Activated naive CD8-positive, alpha-beta T cell treated with anti-CD3 and anti-CD28 coated beads, Interleukin-2, amount 50 U/mL, for 24 hours (primary cell): ENCODE data around the gene NR3C1.

Experiments used
- ATAC-seq: fragments of 150-1000 bp; cut with Tn5 transposase; one replicate; pipeline ENCODE4 v1.10.0; 2021
- DNase-seq: peaks from one replicate; pipeline ENCODE4 v3.0.0; 2021
- H3K27ac Mint-ChIP-seq: one replicate; pipeline ENCODE4 v1.8.0; 2021; ENCODE audit warnings: mild to moderate bottlenecking, mixed read lengths
- H3K27me3 Mint-ChIP-seq: one replicate; pipeline ENCODE4 v1.8.0; 2021; ENCODE audit warnings: mixed read lengths
- H3K36me3 Mint-ChIP-seq: one replicate; pipeline ENCODE4 v1.8.0; 2021; ENCODE audit warnings: low read depth, mixed read lengths
- H3K4me1 Mint-ChIP-seq: one replicate; pipeline ENCODE4 v1.8.0; 2021; ENCODE audit warnings: mixed read lengths
- H3K4me3 Mint-ChIP-seq: one replicate; pipeline ENCODE4 v1.8.0; 2021; ENCODE audit warnings: mild to moderate bottlenecking, moderate library complexity, mixed read lengths
- H3K9me3 Mint-ChIP-seq: one replicate; pipeline ENCODE4 v1.8.0; 2021; ENCODE audit warnings: mixed read lengths

The NR3C1 gene

DNA sequence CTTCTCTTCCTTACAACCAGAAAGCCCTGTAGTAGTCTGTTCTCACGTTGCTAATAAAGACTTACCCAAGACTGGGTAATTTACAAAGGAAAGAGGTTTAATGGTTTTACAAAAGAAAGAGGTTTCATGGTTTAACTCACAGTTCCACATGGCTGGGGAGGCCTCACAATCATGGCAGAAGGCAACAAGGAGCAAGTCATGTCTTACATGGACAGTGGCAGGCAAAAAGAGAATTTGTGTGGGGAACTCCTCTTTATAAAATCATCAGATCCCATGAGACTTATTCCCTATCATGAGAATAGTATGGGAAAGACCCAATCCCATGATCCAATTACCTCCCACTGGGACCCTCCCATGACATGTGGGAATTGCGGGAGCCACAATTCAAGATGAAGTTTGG lies 164.9 kb downstream of the NR3C1 start:
- Mint-ChIP-seq H3K4me3 (no peak overlapping the region), H3K4me1 (no peaks in the 10 kb centered on the region)

DNA sequence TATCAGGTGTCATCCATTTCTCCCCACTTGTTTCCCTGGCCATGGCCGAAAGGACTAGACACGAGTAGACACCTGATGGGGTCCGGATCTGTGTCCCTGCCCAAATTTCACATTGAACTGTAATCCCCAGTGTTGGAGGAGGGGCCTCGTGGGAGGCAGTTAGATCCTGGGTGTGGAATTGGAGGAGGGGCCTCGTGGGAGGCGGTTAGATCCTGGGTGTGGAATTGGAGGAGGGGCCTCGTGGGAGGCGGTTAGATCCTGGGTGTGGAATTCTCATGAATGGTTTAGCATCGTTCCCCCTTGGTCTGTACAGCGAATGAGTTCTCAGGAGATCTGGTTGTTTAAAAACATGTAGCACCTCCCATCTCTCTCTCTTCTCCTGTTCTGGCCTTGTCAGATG lies 165.8 kb downstream of the NR3C1 start:
- no peak overlapping the region for H3K27ac Mint-ChIP-seq
- DNase-seq (no peak), ATAC-seq (no peak)
- no peaks in the 10 kb centered on the region for H3K36me3 Mint-ChIP-seq
- no peaks in the 10 kb centered on the region for H3K4me1 Mint-ChIP-seq
- H3K27me3 Mint-ChIP-seq = no peaks in the 10 kb centered on the region
- H3K4me3 Mint-ChIP-seq = no peak overlapping the region
- no peaks in the 10 kb centered on the region for H3K9me3 Mint-ChIP-seq

More for the DNA sequence above, 164.9 kb downstream of the NR3C1 start:
- Mint-ChIP-seq H3K36me3 (no peaks in the 10 kb centered on the region), H3K27ac (no peak overlapping the region), H3K9me3 (no peaks in the 10 kb centered on the region), H3K27me3 (no peaks in the 10 kb centered on the region)
- DNase-seq (no peak), ATAC-seq (no peak)

DNA sequence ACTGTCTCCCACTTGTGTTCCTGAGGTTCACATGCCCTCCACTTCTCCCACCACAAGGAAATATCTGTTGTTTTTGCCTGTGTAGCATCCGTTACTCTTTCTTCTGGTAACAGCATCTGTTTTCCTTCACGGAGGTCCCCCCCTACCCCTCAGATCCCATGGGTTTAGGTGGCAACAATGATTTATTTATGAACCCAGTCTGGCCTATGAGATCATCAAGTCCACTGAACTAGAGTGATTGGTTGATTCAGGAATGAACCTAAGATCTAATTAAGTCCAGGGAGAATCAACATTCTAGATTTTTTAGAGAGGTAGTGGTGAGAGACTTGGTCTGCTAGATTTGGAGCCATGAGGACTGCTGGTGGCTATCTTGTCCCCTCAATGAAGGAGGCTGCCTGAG lies 166.8 kb downstream of the NR3C1 start:
- no peak for DNase-seq
- ATAC-seq = no peak
- no peak overlapping the region for H3K4me3 Mint-ChIP-seq
- H3K4me1 Mint-ChIP-seq = peaks cover 3% of the 10 kb centered on the region
- no peaks in the 10 kb centered on the region for H3K27me3 Mint-ChIP-seq
- H3K36me3 Mint-ChIP-seq = no peaks in the 10 kb centered on the region
- H3K9me3 Mint-ChIP-seq = no peaks in the 10 kb centered on the region
- no peak overlapping the region for H3K27ac Mint-ChIP-seq

DNA sequence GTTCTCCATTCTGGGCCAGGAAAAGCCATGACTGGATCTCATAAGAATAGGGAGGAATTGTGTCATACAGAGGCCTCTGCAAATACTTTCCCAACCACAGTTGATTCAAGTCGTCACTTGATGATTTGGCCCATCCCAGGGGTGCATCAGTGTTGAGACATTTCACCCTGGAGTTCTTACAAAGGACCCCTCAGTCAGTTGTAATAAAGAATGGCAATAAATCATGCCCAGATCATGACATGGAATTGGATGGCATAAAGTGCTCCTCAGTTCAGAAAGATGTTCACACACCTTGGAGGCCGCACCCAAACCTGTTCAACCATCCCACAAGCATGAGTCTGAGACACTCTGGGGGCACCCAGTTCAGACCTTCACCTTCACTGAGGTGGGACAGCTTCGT lies 168.1 kb downstream of the NR3C1 start:
- H3K27me3 Mint-ChIP-seq = no peaks in the 10 kb centered on the region
- no peaks in the 10 kb centered on the region for H3K9me3 Mint-ChIP-seq

DNA sequence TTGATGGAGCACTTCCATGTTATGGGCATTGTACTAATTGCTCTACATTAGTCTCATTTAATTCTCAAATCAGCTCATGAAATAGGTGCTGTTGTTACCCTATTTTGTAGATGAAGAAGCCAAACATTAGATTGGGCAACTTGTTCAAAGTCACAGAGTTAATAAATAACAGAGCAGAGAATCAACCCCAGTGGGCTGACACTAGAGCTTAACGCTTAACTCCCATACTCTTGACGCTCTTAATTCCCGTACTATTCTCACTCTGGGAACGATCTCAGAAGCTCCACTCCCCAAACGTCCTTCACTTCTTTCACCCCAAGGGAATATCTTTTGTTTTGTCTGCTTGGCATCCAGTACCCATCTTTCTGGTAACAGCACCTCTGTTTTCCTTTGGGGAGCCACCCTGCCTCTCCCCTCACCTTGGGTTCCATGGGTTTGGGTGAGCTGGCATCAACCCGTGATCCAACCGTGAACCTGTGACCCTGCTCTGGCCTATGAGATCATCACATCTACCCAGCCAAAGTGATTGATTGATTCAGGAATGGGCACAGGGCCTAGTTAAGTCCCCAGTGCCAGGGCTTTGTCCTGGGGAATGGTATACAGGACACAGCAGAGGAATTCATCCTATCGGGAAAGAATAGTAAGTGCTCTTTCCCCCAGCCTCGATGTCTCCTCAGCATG lies 169.2 kb downstream of the NR3C1 start:
- no peak overlapping the region for H3K4me3 Mint-ChIP-seq
- no peaks in the 10 kb centered on the region for H3K36me3 Mint-ChIP-seq
- ATAC-seq (no peak), DNase-seq (no peak)
- H3K4me1 Mint-ChIP-seq = peaks cover 22% of the 10 kb centered on the region
- no peaks in the 10 kb centered on the region for H3K9me3 Mint-ChIP-seq
- H3K27ac Mint-ChIP-seq = no peak overlapping the region
- no peaks in the 10 kb centered on the region for H3K27me3 Mint-ChIP-seq

More for the DNA sequence above, 168.1 kb downstream of the NR3C1 start:
- ATAC-seq (no peak), DNase-seq (no peak)
- Mint-ChIP-seq H3K27ac (no peak overlapping the region), H3K4me3 (no peak overlapping the region), H3K4me1 (peaks cover 11% of the 10 kb centered on the region), H3K36me3 (no peaks in the 10 kb centered on the region)

DNA sequence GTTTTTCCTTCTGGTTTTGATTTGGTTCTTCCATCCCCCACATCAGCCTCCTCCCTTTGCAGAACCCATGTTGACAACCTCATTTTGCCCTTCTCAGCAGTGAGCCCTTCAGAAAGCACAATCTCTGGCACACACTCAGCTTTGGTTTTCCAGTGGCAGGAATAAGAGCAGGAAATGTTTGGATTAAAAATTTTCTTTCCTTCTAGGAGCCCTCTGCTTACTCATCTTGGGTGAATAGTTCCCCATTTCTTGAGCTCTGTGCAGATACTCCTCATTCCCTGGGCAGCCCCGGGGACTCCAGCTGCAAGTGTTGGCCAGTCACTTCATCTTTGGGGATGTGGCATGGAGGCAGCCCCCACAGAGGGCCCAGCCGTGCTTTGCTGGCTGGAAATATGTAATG lies 170.5 kb downstream of the NR3C1 start:
- ATAC-seq = no peak
- no peak overlapping the region for H3K4me3 Mint-ChIP-seq
- no peaks in the 10 kb centered on the region for H3K27me3 Mint-ChIP-seq
- H3K9me3 Mint-ChIP-seq = no peaks in the 10 kb centered on the region
- H3K4me1 Mint-ChIP-seq = peaks cover 35% of the 10 kb centered on the region
- H3K36me3 Mint-ChIP-seq = no peaks in the 10 kb centered on the region
- H3K27ac Mint-ChIP-seq = no peak overlapping the region
- no peak for DNase-seq

DNA sequence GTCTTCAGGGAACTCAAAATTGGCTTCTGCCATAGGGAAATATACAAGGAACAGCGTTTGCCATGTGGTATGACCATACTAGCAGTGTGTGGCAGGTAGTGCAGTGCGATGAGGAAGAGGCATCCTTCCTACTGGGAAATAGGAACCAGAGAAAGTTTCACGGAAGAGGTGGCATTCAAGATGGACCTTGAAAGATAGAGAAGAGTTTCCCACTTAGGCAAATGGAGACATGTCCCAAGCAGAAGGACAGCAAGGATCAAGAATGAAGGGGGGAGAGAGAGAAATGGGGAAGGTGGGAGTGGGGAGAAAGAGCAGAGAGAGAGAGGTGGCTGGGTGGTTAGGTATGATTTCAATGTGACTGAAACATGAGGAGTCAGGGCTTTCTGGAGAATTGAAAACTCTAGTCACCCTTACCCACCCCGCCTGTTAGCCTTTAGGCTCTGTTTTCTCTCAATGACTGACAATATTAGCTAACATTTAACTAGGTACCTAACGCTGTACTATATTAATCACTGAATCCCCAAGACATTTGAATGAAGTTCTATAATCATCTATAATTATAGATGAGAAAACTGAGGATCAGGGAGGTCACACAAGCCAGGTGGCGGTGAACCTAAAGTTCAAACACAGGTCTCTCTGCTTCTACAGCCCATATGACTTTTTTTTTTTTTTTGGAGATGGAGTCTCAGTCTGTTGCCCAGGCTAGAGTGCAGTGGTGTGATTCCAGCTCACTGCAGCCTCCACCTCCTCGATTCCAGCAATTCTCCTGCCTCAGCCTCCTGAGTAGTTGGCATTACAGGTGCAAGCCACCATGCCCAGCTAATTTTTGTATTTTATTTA lies 171.3 kb downstream of the NR3C1 start:
- Mint-ChIP-seq H3K4me3 (no peak overlapping the region), H3K27ac (no peak overlapping the region), H3K4me1 (peaks cover 38% of the 10 kb centered on the region), H3K27me3 (no peaks in the 10 kb centered on the region), H3K9me3 (no peaks in the 10 kb centered on the region), H3K36me3 (no peaks in the 10 kb centered on the region)
- ATAC-seq = no peak
- no peak for DNase-seq

DNA sequence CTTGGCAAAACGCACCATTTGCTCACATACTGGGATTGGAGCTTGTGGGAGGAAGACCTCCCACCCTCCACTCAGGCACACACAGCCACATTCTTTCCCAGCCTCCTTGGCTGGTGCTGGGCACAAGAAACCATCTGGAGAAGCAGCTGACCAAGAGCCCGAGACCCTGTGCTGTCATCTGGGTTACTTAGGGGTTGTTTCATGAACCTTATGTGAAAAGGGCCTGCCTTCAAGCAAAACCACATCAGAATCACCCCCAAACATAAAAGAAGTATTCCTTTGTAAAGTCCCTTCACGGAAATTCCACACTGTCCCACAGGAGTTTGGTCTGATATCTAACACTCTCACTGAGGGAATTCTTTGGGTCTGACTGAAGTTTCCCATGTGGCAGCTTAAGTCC lies 172.1 kb downstream of the NR3C1 start:
- H3K27ac Mint-ChIP-seq = no peak overlapping the region
- H3K9me3 Mint-ChIP-seq = no peaks in the 10 kb centered on the region
- peaks cover 38% of the 10 kb centered on the region for H3K4me1 Mint-ChIP-seq
- no peak for DNase-seq
- H3K4me3 Mint-ChIP-seq = no peak overlapping the region
- no peaks in the 10 kb centered on the region for H3K36me3 Mint-ChIP-seq
- ATAC-seq = no peak
- no peaks in the 10 kb centered on the region for H3K27me3 Mint-ChIP-seq

DNA sequence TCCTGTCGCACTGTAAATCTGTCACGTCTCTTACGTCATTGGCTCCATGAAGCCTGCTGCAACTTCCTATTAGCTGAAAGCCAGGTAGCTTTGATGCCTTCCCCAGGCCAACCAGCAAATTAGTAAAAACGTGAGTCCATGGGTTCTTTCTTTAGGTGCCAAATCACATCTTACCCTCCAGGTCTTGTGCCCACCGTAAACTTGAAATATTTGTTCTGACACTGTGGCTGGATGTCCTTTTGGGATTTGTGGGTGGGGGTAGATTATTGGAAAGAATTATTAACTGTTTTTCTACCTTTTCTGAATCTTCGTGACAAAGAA lies 172.8 kb downstream of the NR3C1 start:
- no peaks in the 10 kb centered on the region for H3K36me3 Mint-ChIP-seq
- peak overlapping the region; percentile 33 for H3K27ac Mint-ChIP-seq
- no peaks in the 10 kb centered on the region for H3K27me3 Mint-ChIP-seq
- DNase-seq (no peak), ATAC-seq (no peak)
- H3K4me3 Mint-ChIP-seq = no peak overlapping the region
- H3K9me3 Mint-ChIP-seq = no peaks in the 10 kb centered on the region
- H3K4me1 Mint-ChIP-seq = peaks cover 38% of the 10 kb centered on the region

DNA sequence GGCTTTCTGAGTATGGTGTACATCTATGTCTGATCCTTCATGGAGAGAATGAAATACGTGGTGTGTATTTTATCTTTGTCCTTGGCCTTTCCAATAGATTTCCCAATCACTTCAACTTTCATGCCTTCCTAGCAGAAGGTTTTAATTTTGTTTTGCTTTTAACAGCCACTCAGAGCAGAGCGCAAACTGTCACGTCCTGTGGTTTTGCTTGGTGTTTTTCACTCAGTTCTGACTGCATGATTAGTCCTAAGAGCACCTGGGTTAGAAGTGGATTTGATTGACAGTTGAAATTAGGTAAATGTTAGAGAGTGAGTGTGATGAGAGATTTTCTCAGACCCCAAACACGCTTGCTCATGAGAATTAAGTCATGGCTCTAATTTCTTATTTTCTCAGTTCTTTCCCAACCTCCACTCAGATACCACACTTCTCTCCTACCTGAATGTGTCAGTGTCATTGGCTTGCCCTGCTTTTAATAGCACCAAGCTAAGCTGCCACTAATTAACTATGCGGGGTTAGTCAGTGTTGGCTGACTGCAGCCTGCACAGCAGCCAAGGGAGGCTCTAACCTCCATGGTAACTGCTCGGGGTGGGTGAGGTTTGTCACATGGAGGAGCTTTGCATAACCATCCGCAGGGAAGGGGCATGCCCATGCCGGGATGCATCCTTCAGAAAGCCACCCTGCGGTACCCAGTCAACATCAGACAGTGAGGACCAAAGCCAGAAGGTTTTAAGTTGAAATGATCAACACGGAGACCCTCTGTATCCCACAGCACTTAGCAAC lies 173.4 kb downstream of the NR3C1 start:
- ATAC-seq (peak; percentile 86), DNase-seq (peak; percentile 44)
- H3K4me3 Mint-ChIP-seq = peak overlapping the region; percentile 66
- no peaks in the 10 kb centered on the region for H3K27me3 Mint-ChIP-seq
- no peaks in the 10 kb centered on the region for H3K36me3 Mint-ChIP-seq
- peaks cover 38% of the 10 kb centered on the region for H3K4me1 Mint-ChIP-seq
- H3K9me3 Mint-ChIP-seq = no peaks in the 10 kb centered on the region
- H3K27ac Mint-ChIP-seq = peak overlapping the region; percentile 90

DNA sequence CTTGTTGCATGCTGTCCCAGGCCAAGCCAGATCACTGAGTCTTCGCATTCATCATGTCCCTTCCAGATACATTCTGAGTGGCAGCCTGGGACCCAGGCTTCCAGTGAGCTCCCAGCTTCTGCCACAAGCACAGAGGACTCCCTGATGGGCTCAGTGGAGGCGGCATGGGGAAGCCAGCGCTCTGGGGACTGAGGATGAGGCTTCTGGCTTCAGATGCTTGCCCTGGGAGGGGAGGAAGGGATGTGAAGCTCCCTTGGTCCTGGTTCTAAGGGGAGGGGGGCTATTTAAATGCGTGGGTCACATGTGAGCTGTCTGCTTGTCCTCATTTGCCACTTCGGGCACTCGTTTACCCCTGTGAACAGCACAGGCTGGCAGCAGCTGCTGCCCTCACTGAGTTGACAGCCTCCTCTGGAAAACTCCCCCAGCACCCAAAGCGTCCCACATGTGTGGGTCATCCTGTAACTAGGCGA lies 174.0 kb downstream of the NR3C1 start:
- no peak for DNase-seq
- Mint-ChIP-seq H3K27me3 (no peaks in the 10 kb centered on the region), H3K36me3 (no peaks in the 10 kb centered on the region), H3K4me3 (peak overlapping the region; percentile 66), H3K4me1 (peaks cover 41% of the 10 kb centered on the region), H3K27ac (peak overlapping the region; percentile 90), H3K9me3 (no peaks in the 10 kb centered on the region)
- peak; percentile 45 for ATAC-seq

DNA sequence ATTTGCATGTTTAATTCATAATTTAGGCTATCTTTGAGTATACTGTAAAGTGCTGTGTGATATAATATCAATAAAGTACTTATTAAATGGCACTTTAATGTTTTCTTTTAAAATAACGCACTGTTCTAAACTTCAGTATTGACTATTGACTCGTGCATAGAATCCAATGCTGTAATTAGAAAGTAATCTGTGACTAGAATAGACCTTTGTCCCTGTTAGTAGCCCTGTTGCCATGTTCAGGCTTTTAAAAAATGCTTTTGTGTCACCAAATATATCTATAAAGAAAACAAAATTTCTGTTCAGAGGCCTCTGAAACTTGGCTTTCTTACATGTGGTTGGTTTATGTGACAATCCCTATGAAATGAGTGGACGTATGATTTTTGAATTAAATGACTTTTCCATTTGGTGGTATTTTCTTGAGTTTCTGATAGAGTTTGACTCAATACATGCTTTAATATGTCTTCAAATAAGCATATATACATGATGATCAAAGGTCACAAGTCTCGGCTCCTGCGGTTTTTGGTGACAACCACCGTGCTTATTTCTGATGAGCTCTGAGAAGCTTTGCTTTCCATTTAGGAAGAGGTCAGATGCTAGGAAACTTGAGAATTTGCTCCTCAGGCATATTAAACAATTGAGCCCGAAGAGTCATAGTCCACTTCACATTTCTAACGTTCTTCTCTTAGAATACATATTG lies 174.7 kb downstream of the NR3C1 start:
- no peaks in the 10 kb centered on the region for H3K9me3 Mint-ChIP-seq
- H3K36me3 Mint-ChIP-seq = no peaks in the 10 kb centered on the region
- peaks cover 48% of the 10 kb centered on the region for H3K4me1 Mint-ChIP-seq
- peak; percentile 33 for DNase-seq
- peak; percentile 47 for ATAC-seq
- H3K4me3 Mint-ChIP-seq = peak overlapping the region; percentile 66
- peak overlapping the region; percentile 90 for H3K27ac Mint-ChIP-seq
- no peaks in the 10 kb centered on the region for H3K27me3 Mint-ChIP-seq
